Measurements from ENCODE around the gene TRIM52. TPM values are rescaled to one million over a fixed set of nuclear protein-coding genes. Genes with fewer than 3 reads are reported as not detected.
A peak's percentile ranks its signal among the peaks of the same experiment; 100 is the strongest.
"Not testable (repeated sequence)": the region's sequence is repeated elsewhere in the genome, so short reads cannot be mapped to it uniquely, and the experiment has no call there.

The TRIM52 gene
- total RNA-seq (2014; rRNA removed): 3.4 and 5.7 TPM in 2 replicates
- polyA plus RNA-seq (2012): 3.0 TPM

DNA sequence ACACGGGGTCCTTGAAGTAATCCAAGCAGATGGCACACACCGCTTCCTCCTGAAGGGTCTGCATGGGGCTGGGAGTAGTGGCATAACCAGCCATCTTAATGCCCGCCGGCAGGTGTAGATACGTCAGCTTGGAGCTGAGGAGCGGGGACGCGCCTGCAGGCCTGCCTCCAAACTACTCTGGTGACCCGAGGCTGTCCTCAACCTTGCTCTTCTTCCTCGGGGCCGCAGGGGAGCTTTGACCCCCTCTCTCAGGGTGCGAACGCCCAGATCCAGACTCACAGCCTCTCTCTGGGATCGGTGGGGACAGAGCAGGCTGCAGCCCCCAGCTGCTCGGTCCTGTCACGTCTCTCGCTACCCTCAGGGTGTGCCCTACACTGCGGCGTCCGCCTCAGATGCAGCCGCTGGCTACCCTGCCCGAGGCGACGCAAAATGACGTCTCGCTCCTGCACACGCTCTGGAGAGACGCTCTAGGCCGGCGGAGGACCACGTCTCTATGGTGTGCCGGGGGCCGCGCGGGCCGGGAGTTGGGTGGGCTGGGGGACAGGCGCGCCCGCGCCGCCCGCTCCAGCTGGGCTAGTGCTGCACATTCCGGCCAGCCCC is at the start of gene TRIM52:
TSS of gene TRIM52 (minus strand) at position 424 of the 600 bp plus-strand sequence. CDS start at position 94, 330 bp downstream.
- peak; percentile 93 for DNase-seq (ENCODE audit: low read depth)

DNA sequence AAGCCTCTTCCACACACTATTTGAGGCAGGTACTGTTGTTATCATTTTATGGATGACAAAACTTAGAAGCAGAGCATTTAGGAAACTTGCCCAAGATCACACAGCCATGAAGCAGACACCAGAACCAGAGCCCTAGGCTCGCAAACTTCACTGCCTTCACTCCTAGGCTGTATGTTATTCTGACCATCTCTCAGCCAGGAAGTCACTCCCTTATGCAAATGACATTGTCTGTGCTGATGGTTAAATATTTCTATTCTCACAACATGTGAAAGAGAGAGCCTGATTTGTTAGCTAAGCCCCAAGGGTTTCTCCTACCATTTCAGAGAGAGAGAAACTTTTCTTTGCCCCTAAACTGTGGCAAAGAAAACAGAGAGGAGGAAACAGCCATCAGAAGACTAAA is 26.4 kb upstream of the TRIM52 start:
- DNase-seq (ENCODE audit: low read depth): not testable (repeated sequence)

DNA sequence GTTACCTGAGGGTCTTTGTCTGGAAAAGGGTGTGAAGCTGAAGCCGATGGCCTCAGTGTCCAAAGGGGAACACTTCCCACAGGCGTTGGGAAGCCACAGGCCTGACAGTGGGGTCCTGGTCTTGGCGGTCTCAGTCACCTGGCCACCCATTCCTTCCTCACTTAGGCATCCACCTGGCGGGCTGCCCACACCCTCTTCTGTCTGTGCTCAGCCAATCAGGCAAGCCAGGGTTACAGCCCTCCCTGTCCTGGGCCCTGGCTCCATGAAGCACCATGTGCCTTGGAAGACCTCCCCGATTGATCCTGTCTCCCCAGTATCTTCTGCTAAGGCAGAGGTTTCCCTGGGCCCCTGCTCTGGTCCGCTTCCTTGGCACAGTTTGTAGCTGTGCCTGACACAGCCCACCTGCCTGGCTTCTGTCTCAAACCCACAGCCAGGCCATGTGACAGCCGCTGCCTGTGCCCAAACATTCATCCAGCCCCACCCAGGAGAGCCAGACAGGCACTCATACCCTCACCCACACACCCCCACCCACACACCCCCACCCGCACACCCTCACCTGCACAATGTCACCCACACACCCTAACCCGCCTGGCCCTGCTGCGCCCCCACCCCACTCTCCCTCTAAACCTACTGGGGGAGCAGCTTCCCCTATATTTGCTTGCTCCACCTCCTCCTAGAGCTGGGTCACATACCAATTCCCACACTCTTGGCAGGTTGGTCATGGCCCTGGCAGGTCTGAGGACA is 25.2 kb upstream of the TRIM52 start:
- DNase-seq (ENCODE audit: low read depth): not testable (repeated sequence)

DNA sequence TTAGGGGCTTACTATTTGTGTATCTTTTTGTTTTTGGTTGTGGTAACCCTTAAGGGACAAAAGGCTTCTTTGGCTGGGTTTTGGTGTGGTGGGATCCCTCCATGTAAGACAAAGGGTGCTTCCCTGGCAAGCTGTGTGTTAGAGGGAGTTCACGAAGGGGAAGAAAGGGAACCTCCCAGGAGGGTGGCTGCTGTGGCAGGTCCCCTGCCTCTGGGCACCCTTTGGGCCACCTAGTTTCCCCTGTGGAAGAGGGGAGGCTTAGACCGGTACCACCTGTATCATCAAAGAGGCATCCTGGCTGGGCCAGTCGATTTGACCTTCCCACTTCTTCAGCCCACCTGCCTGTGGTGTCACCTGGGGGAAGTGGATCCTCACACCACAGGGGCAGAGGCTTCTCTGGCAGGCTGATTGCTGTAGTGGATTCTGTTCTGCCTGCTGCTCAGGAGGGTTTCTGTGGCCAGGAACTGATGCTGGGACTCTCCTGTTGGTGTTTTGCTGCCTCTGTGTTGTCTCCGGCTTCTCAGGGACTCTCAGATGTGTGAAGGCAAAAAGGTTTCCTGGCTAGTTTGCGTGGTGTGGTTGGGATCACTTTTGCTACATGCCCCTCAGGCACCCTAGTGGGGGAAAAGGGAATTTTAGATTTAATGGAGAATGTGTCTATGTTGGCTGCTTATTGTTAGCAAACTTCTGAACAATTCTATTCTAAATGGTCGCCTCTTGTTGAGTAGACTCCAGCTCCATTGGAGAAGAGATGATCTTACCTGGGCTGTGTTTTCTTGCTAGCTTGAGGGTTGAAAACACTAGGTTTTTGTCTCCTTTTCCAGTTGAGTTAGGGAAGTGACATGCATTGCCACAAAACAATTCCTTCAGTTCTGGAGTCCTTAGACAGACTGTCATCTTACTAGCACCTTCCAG is 23.2 kb upstream of the TRIM52 start:
- not testable (repeated sequence) for DNase-seq (ENCODE audit: low read depth)

DNA sequence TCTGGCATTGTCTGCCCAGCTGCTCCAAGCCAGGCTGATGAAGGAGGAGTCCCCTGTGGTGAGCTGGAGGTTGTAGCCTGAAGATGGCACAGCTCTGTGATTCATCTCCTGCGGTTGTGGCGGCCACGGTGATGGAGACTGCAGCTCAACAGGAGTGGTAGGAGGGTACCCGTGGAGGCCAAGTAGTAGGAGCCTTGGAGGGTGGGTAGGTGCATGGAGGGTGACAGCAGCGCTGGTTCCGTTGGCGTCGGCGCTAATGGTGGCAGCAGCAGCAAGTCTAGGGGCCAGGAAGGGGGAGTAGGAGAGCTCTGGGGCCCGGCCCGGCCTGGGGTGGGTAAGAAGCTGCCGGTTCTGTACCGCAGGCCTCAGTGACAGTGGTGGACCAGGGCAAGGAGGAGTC is 22.4 kb upstream of the TRIM52 start:
- peak; percentile 22 for DNase-seq (ENCODE audit: low read depth)

DNA sequence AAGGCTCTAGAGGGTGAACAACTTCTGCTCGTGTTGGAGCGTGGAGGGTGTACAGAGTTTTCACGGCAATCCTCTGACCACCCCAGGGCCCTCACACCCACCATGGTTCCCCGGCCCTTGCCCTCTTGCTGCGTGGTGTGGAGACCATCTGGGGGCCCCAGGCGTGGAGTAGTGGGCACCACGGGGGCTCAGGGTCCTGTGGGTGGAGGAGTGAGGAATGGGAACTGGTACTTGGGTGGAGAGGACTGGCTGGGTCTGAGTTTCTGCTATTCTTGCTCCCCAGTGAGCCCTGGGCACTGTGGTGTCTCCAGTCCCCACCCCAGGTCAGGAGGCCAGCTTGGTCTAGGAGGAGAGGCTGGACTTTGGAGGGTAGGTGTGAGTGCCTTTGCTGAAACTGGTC is 21.9 kb upstream of the TRIM52 start:
- DNase-seq (ENCODE audit: low read depth): no peak

DNA sequence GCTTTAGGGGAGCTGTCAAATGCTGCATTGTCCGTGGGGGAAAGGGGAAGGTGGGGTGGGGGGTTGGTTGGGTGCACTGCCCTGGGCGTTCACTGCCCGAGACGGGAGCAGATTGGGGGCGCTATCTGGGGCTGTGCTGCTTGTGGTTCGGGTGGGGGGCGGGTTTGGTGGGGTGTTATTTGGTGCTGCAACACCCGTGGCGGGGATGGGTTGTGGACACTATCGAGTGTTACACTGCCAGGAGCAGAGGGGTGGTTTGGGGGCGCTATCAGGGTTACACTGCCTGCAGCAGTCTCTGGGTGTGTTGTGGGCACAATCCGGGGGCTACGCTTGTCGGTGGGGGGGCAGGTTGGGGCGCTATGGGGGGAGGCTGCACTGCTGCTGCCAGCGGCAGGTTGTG is 21.5 kb upstream of the TRIM52 start:
- not testable (repeated sequence) for DNase-seq (ENCODE audit: low read depth)

DNA sequence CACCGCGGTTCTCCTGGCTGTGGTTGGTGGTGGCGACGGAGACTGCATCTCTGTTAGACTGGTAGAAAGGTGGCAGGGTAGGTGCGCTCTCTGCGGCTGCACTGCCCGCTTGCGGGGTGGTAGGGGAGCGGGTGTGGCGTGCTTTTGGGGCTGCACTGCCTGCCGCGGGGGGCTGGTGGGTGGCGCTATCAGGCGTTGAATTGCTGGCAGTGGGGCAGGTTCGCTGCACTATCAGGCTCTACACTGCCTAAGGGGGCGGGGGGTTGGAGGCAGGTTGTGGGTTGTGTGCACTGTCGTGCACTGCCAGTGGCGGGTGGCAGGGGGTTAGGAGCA is 21.0 kb upstream of the TRIM52 start:
- DNase-seq (ENCODE audit: low read depth): no peak

DNA sequence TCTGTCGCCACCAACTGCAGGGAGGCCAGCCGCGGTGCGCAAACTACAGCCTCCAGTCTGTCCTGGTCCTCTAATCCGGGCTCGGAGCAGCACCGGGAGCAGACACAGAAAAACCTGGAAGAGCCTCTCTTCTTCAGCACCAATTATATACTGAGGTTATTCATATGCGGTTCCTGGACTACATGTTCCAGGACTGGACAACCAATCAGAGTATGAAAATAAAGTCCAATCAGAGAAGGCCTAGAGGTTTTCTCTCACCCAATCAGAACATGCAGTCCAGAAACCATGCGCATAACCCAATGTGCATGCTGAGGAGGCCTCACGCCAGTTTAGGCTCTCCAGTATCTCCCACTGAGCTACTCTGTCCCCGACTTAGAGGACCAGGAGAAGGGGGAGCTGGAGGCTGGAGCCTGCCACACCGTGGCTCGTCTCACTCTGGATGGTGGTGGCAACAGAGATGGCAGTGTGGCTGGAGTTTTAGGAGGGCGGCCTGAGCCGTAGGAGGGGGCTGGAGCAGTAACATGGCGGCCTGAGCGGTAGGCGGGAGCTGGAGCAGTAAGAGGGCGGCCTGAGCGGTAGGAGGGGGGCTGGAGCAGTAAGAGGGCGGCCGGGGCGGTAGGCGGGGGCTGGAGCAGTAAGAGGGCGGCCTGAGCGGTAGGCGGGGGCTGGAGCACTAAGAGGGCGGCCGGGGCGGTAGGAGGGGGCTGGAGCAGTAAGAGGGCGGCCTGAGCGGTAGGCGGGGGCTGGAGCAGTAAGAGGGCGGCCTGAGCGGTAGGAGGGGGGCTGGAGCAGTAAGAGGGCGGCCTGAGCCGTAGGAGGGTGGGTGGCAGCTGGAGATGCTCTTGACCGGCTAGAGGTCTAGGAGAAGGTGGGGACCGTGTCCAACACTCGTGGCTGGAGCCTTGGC is 20.4 kb upstream of the TRIM52 start:
- no peak for DNase-seq (ENCODE audit: low read depth)

DNA sequence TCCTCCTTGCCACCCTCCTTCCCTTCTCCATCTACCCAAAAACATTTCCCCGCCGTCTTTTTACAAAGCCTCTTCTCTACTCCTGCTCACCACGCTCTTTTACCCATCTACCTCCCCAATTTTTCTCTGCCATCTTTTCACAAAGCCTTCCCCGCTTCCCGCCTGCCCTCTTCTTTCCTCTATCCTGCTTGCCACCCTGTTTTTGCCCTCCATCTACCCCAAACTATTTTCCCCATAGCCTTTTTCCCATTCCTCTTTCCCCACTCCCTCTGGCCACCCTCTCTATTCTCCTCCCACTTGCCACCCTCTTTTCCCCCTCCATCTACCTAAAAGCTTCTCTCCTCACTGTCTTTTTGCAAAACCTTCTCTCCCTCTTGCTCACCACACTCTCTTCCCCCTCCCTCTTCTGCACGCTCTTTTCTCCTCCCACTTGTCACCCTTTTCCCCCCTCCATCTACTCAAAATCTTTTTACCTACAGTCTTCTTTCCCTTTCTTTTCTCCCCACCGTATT is 19.4 kb upstream of the TRIM52 start:
- DNase-seq (ENCODE audit: low read depth): no peak

DNA sequence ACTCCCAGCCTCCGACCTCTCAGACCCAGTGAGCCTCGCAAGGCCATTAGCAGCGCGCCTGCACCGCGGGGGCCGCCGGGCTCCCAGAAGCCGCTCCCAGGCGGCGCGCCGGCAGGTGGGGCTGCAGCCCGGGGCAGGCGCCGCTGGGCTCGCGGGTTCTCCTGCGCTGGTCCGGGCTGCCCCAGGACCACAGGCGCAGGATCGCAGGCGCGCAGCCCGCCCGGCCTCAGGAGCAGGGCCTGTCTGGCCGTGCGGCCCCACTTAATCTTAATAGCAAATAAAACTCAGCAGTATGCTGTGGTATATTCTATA is 12.4 kb upstream of the TRIM52 start:
- not testable (repeated sequence) for DNase-seq (ENCODE audit: low read depth)

DNA sequence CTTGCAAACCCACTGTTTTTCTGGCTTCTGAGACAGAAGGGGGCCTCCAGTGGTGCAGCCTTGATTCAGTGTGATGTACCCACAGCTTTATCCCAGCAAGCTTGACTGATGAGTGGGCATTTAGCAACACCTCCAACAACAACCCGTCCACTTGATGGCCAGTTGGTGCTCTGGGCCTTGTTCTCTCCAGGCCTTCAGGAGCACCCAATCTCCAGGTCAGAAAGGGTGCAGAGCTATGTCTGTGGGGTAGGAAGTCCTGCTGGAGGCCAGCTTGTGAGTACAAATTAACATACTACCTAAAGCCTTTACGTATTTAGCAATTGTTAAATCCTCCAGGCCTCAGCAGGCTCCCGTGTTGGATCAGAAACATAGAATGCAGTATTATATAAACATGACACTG is 10.1 kb upstream of the TRIM52 start:
- no peak for DNase-seq (ENCODE audit: low read depth)

DNA sequence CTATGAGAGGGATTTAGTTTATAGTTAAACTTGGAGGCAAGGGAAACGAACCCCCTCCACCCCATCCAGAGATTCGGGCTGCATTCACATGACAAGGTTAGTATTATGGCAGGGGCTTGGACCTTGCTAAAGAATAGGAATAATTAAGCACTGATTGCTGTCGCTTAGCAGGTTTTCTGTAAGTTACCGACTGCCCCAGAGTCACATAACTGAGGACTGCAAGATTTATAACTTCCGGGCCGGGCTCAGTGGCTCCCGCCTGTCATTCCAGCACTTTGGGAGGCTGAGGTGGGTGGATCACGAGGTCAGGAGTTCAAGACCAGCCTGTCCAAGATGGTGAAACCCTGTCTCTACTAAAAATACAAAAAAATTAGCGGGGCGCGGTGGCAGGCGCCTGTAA is 7.0 kb upstream of the TRIM52 start:
- not testable (repeated sequence) for DNase-seq (ENCODE audit: low read depth)

DNA sequence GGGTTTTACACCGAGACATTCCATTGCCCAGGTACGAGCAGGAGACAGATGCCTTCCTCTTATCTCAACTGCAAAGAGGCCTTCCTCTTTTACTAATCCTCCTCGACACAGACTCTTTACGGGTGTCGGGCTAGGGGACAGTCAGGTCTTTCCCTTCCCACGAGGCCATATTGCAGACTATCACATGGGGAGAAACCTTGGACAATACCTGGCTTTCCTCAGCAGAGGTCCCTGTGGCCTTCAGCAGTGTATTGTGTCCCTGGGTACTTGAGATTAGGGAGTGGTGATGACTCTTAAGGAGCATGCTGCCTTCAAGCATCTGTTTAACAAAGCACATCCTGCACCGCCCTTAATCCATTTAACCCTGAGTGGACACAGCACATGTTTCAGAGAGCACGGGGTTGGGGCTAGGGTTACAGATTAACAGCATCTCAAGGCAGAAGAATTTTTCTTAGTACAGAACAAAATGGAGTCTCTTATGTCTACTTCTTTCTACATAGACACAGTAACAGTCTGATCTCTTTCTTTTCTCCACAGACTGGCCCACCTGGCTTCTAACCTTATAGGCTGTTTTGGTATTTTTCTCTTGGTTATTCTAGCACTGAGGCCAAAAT is 6.5 kb upstream of the TRIM52 start:
- DNase-seq (ENCODE audit: low read depth): peak; percentile 21

DNA sequence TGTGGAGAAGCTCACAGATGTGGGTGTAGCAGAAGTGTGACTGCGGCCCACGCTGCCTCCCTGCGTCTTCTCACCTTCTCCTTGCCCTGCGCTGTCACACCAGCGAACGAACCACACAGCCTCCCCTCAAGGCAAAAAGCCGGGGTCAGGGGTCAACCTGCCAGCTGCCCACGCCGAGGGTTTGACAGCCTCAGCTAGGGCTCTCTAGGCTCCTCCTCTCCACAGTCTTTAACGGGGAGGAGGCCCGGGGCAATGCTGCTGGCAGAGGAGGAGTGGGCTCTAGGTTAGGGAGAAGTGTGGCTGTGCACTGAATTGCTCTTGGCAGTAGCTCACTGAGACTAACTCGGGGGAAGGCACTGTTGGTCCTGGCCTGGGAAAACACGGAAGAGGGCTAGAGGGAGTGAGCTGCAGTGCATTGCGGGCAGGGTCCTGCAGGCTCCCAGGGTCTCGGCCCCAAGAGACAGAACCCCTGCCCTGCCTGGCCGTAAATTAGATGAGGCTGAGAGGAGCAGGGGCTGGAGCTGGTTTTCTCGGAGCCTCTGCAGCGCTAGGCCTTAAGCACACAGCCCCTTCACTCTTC is 4.2 kb upstream of the TRIM52 start:
- no peak for DNase-seq (ENCODE audit: low read depth)

DNA sequence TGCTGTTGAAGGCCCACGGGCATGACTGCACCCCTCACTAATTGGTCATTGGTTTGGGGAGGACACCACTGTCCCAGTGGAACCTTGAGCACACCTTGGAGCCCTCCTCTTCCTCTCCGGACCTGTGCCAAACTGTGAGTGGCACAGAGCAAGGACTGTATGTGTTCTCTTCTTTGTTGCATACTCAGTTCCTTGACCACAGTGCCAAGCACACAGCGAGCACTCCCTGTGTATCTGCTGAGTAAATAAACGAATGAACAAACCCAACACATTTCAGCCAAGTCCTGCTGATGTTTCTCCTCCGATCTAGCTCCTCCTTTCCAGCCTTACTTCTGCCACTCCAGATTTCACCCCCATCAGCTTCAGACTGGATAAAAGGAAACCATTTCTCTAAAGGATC is 2.7 kb upstream of the TRIM52 start:
- no peak for DNase-seq (ENCODE audit: low read depth)

DNA sequence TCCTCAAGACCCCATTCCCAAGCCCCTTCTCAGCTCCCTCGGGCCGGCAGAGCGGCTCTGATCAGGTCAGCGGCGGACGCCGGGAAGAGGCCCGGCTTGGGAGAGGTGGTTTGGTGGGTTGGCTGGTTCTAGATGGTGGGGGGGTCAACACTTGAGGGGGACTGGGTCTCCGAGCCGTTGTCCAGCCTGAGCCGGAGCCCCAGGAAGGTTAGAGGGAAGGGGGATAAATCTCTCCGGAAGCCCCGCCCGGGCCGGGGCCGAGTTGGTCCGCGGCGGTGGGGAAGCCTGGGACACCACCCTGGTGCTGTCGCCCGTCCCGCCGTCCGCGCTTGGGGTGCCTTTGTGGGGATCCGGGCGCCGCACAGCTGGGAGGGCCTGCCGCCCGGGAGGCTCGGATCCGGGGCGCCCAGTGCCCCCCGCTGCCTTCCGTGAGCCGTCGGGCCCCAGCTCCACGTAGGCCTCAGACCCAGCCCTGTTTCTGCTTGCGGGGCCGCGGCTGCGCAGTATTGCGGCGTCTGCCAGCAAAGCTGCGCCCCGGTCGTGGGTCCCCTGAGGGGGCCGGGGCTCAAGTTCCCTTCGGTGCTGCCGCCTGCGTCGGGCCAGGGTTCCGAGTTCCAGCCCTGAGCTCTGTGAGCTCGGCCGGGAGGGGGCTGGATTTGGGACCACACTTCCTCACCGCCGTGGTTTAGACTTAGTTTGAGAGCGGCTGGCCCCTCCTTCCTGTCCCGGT is 542 bp upstream of the TRIM52 start:
- peak; percentile 61 for DNase-seq (ENCODE audit: low read depth)

DNA sequence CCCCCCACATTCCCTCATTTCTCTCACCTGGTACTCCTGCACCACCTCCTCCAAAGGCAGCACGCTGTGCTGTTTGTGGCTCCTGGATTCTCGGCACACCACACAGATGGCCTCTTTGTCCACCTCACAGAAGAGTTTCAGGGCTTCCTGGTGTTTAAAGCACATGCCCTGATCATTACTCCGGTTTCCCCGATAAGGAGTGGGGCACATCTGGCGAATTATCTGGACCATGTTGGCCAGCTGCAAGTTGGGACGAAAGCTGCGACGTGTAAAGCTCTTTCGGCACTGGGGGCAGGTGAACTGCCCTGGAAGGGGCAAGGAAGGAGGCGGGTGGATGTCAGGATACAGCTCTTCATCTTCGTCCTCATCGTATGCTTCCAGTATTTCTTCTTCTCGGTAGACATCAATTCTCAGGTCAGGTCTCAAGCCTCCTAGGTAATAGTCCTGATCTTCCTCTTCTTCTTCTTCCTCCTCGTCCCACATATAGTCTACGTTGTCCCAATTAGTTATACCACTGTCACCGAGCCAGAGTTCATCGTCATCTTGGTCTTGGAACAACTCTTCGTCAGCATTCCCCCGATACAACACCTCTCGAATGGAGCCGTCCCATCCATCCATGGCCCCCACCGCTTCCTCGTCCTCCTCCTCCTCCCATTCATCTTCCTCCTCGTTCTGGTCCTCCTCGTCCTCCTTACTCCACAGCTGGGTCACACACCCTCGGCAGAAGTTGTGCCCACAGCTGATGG is 796 bp downstream of the TRIM52 start:
- no peak for DNase-seq (ENCODE audit: low read depth)

DNA sequence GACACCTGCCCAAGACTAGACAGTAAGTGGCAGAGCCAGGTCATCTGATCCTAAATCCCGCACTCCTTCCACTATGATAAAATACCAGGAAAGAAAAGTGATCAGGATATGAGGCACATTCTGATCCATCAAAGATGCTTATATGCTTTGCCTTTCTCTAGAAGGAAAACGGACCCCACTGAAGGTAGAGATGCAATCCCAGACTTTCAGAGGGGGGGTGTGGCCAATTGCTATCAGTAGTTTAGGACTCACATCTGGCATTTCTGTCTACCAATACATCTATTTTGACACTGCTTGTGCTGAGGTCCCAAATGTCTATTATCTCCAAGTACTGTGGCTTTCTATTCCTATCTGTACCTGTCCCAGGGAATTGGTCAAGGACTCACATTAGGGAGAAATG is 1.7 kb downstream of the TRIM52 start:
- DNase-seq (ENCODE audit: low read depth): no peak

Data from LHCN-M2 (cell line).